ENCODE data around the gene LDB2. TPM values are rescaled to one million over a fixed set of nuclear protein-coding genes. Genes with fewer than 3 reads are reported as not detected.

The LDB2 gene
- total and polyA plus RNA-seq, 2 of the 8 experiments (the other 6 are each of a cell fraction or from before 2014, with no cell fraction given): 57.0 to 140 TPM

GRCh38 chr4:16492872-16493271 lies 405.6 kb downstream of the LDB2 start:
- H3K23ac ChIP-seq (ENCODE audit: insufficient read length): no peak overlapping the region
- H3K4ac ChIP-seq (replicated peaks; ENCODE audit: insufficient read length, low read depth, low read length): no peak overlapping the region
- no peak overlapping the region for H4K5ac ChIP-seq (ENCODE audit: insufficient read length, low read depth, low read length)
- H2BK5ac ChIP-seq (ENCODE audit: low read depth, low read length): no peak overlapping the region
- no peak overlapping the region for H2BK12ac ChIP-seq (ENCODE audit: low read depth, low read length)
- no peak overlapping the region for H4K91ac ChIP-seq (replicated peaks; ENCODE audit: insufficient read length, low read length)
- no peaks in the 10 kb centered on the region for H3K36me3 ChIP-seq (ENCODE audit: control insufficient read depth in 2 of 4, insufficient read depth in 4 of 4, low read length in 3 of 4)
- H3K56ac ChIP-seq (replicated peaks; ENCODE audit: insufficient read length, low read depth, low read length): no peak overlapping the region
- H3K18ac ChIP-seq (ENCODE audit: extremely low read depth, low read length): no peak overlapping the region
- no peaks in the 10 kb centered on the region for H3K79me2 ChIP-seq (ENCODE audit: control insufficient read depth in 1 of 2, insufficient read depth in 2 of 2, low read length in 2 of 2)
- H2BK20ac ChIP-seq (ENCODE audit: low read length): no peak overlapping the region
- H4K8ac ChIP-seq (ENCODE audit: extremely low read depth, insufficient read depth, low read length): no peak overlapping the region
- ChIA-PET POLR2A (ENCODE audit: partially characterized antibody) (no interaction called here), CTCF (ENCODE audit: partially characterized antibody) (interaction anchor here (0.5 to 1.1 kb wide), 3 partner anchors 17 to 980 kb away, joined by 3 read pairs; no protein-coding TSS in a partner anchor)
- H3K4me3 ChIP-seq (ENCODE audit: extremely low read depth in 1 of 4, insufficient read depth in 2 of 4, low read depth in 3 of 4, low read length in 4 of 4): no peak overlapping the region
- no peak overlapping the region for H2BK120ac ChIP-seq (replicated peaks; ENCODE audit: low read depth, low read length)
- no peak overlapping the region for H3K14ac ChIP-seq (ENCODE audit: insufficient read length)
- no peak overlapping the region for H2AFZ ChIP-seq (ENCODE audit: low read length)
- no peak overlapping the region for H3K9ac ChIP-seq (replicated peaks in 1 of 4; ENCODE audit: extremely low read depth in 1 of 4, low read depth in 3 of 4, low read length in 3 of 4)
- H3K23me2 ChIP-seq (ENCODE audit: low read depth, low read length): no peaks in the 10 kb centered on the region
- no peak for FAIRE-seq
- H3K9me3 ChIP-seq (ENCODE audit: insufficient read depth in 2 of 2, low read depth in 1 of 2, low read length in 1 of 2): no peaks in the 10 kb centered on the region
- H3K4me2 ChIP-seq (ENCODE audit: insufficient read depth in 1 of 2, low read depth in 2 of 2, low read length in 2 of 2): no peak overlapping the region
- 64% methylated on average over 4 of the region's 4 CpGs; no CpG with 5 or more reads in 1 of the 2 experiments for WGBS, 2 experiments (ENCODE audit: extremely low coverage in 1 of 2, insufficient coverage in 1 of 2, insufficient read length in 1 of 2, insufficient replicate concordance in 2 of 2, low coverage in 1 of 2, low lambda C conversion rate in 2 of 2, missing lambda C conversion rate in 1 of 2)
- H3K27me3 ChIP-seq (replicated peaks in 1 of 4; ENCODE audit: control insufficient read depth in 3 of 4, extremely low read depth in 1 of 4, insufficient read depth in 3 of 4, low read length in 3 of 4): no peaks in the 10 kb centered on the region
- H3K27ac ChIP-seq (ENCODE audit: low read depth, low read length): no peak overlapping the region
- no peaks in the 10 kb centered on the region for H3K79me1 ChIP-seq (ENCODE audit: low read depth, low read length)
- no peaks in the 10 kb centered on the region for H3K4me1 ChIP-seq (replicated peaks in 1 of 4; ENCODE audit: control insufficient read depth in 3 of 4, insufficient read depth in 4 of 4, low read length in 3 of 4)
- H2BK15ac ChIP-seq (ENCODE audit: low read length): no peak overlapping the region
- TF ChIP-seq POLR2A (IDR thresholded peaks at IDR 0.05; ENCODE audit: control extremely low read depth in 1 of 2, low read depth in 2 of 2, low read length in 2 of 2): no peak
- no peak for TF ChIP-seq PHF8 (conservative IDR thresholded peaks at IDR 0.05; ENCODE audit: low read depth, low read length)
- TF ChIP-seq, protein P1, sequence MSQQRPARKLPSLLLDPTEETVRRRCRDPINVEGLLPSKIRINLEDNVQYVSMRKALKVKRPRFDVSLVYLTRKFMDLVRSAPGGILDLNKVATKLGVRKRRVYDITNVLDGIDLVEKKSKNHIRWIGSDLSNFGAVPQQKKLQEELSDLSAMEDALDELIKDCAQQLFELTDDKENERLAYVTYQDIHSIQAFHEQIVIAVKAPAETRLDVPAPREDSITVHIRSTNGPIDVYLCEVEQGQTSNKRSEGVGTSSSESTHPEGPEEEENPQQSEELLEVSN (IDR thresholded peaks at IDR 0.05): peak; percentile 56; the same call in 1 of the 2 replicates
- TF ChIP-seq TEAD4 (IDR thresholded peaks at IDR 0.05; ENCODE audit: low read depth, low read length): no peak
- DNase-seq (ENCODE audit: low read depth in 1 of 2, low spot score in 2 of 2): no peak
- H2AK5ac ChIP-seq (ENCODE audit: low read depth, low read length): no peak overlapping the region
- no peaks in the 10 kb centered on the region for H4K20me1 ChIP-seq (replicated peaks in 1 of 2; ENCODE audit: control insufficient read depth in 1 of 2, insufficient read depth in 2 of 2, low read length in 2 of 2)

All from H1 (cell line).